ENCODE results near the gene GP9.
"Not testable (repeated sequence)": the region's sequence is repeated elsewhere in the genome, so short reads cannot be mapped to it uniquely, and the experiment has no call there.

GP9 gene

GRCh38 chr3:129111076-129111780 lies 50.6 kb downstream of the GP9 start:
- not testable (repeated sequence) for DNase-seq (ENCODE audit: low read depth)

Data from EH (cell line).